HG03432 (cell line): Measurements from ENCODE around the gene ZFX.
"Not testable (repeated sequence)": the region's sequence is repeated elsewhere in the genome, so short reads cannot be mapped to it uniquely, and the experiment has no call there.

Source experiments
- ATAC-seq: cut with Tn5 transposase; IDR thresholded peaks from one replicate; pipeline ENCODE4 v1.9.1; 2021; ENCODE audit warnings: mild to moderate bottlenecking, moderate library complexity; ENCODE audit not compliant: unreplicated experiment

ZFX gene

GRCh38 chrX:24150898-24151297 lies 1.4 kb downstream of the ZFX start:
- ATAC-seq, result no peak

DNA sequence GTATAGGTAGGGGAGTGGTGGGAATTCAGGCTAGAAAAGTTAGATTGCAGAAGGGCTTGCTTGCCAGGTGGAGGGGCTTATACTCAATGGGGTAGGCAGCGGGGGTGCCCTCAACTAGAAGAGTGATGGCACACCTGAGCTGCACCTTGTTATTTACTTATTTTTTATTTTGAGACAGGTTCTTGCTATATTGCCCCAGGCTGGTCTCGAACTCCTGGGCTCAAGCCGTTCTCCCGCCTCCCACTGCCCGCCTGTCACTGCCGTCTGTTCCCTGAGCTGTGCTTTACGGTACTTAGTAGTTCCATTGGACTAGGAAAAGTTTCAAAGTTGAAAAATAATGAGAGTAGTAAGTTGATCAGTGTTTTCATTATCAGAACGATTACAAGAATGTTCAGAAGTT lies 2.0 kb downstream of the ZFX start:
- ATAC-seq, result no peak

DNA sequence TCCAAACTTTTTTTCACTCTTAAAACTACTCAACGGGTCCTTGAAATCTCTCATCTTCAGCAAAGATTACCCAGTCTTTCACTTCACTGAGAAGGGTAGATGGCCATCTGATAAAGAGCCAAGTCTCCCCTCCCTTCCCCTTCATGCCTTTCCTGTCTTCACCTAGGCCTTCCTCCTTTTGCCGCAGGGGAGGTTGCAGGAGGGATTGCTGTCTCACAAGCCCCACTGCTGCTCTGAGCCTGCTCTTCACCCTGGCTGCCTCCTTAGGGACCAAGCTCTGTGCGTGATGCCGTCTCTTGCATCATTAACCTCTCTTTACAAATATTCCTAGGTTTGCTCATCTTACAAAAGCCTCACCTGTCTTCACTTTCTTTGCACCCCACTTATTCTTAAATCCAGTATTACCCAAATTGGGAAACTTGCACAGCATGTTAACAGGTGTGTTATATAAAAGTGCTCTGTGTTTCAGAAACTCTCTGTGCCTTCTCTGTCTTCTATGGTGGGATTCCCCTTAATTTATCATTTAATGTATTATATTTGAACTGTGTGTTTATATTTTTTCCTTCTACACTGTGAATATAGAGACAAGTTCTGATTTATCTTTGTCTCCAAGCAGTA lies 3.8 kb downstream of the ZFX start:
- ATAC-seq, result no peak

- no peak for ATAC-seq
These were observed 4.3 kb downstream of the ZFX start for GRCh38 chrX:24153796-24154189.

DNA sequence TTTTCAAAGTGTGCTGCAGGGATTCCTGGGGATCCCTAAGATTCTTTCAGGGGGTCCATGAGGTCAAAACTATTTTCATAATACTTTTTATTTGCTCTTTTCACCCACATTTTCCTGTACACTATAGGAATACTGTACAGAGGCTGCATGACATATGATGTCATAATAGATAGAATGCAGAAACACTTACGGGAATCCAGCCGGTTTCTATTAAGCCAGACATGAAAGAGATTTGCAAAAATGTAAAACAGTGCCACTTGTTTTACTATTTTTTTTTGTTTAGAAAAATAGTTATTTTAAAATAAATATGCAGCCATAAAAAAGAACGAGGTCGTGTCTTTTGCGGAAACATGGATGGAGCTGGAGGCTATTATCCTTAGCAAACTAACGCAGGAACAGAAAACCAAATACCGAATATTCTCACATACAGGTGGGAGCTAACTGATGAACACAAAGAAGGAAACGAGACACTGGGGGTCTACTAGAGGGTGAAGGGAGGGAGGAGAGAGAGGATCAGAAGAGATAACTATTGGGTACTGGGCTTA lies 5.0 kb downstream of the ZFX start:
- ATAC-seq, result no peak

DNA sequence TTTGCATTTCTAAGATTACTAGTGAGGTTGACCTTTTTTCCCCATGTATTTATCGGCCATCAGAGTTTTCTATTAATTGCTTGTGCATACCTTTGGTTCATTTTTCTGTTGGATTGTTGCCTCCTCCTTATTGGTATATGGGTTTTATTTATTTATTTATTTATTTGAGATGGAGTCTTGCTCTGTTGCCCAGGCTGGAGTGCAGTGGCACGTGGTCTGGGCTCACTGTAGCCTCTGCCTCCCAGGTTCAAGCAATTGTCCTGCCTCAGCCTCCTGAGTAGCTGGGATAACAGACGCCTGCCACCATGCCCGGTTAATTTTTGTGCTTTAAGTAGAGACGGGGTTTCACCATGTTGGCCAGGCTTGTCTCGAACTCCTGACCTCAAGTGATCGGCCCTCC lies 6.2 kb downstream of the ZFX start:
- ATAC-seq, result not testable (repeated sequence)

DNA sequence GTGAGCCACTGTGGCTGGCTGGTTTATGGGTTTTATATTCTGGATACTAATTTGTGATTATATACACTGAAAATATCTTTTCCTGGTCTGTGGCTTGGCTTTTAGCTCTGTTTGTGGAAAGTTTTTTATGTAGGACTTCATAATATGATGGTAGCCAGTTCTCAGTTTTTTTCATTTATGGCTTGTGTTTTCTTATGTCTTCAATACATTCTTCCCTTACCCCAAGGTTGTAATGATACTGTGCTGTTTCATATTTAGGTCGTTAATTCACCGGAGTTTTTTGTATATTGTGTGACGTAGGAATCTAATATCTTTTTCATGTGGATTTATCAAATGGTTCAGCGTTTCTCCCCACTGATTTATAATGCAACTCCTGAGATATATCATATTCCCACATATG lies 6.6 kb downstream of the ZFX start:
- no peak for ATAC-seq

DNA sequence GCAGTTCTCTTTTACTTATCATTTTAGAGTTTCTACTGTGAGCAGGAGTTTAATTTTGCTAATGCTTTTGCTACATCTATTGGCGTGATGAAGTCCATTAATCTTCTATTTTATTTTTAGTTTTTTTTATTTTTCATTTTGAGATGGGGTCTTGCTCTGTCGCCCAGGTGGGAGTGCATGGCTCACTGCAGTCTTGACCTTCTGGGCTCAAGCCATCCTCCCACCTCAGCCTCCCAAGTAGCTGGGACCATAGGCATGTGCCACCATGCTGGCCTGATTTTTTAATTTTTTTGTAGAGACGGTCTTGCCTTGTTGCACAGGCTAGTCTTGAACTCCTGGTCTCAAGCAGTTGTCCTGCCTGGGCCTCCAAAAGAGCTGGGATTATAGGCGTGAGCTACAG lies 9.4 kb downstream of the ZFX start:
- no peak for ATAC-seq

DNA sequence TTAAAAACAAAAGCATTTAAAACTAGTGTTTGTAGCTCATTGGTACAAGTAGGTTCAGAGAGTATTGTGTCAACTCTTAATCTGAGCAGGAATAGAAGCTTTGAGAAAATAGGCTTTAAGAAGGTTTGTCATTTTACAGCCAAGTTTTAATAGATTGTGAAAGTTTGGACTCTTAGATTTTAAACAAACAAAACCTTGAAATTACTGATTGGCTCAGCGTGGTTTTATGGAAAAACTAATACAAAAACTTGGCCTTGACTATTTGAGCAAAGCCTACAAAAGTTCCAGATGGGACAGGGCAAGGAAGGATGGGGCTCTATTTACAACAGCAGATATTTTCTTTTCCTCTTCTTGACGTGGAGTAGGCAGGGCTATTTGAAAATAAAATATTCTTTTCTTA lies 16.5 kb downstream of the ZFX start:
- no peak for ATAC-seq

DNA sequence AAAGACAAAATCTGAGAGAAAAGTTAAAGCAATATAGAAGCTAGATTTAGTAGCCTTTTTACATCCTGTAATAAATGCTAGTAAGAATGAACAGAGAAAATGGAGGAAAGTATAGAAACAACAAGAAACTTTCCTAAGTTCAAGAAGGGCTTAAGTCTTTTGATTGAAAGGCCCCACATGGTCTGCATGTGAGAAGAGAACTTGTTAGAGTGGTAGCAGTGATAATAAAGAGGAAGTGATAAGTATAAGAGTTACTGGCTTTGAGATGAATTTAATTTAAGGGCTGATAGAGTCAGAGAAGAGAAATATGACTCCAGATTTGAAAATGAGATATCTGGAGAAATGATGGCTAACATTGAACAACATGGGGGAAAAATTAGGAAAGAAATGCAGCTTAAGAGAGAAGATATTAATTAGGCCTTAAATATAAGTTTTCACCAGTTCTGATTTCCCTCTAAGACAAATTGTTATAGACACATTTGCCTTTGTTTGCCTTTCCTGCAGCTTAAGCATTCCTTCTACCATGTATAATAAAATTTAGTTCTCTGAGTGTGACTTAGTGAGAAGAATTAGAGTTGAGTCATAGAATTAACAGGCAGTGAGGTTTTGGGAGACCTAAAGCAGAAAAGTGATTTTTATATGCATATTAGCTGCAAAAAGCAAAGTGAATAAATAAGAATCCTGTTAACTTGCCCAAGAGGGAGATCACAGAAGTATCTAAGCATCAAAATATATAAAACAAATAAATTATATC lies 18.4 kb downstream of the ZFX start:
- no peak for ATAC-seq

GRCh38 chrX:24168807-24169206 lies 19.3 kb downstream of the ZFX start:
- peak; percentile 85 for ATAC-seq

DNA sequence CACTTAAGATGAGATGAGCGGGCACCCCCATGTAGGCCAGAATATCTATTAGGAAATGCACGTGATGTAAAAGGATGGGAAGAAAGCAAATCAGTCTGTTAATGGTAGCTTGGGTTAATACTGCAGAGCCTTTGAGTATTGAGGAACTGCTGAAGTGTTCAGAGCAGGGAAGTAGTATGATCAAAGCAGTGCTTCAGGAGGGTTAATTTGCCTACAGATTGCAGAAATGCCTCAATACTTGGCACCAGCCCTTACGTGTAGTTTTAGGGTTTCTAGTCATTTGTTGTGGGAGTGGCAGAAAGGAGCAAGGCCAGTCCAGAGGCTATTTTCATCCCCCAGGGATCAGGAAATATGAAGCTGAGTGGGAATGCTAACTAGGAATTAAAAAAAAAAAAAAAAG lies 19.7 kb downstream of the ZFX start:
- ATAC-seq, result peak; percentile 79

DNA sequence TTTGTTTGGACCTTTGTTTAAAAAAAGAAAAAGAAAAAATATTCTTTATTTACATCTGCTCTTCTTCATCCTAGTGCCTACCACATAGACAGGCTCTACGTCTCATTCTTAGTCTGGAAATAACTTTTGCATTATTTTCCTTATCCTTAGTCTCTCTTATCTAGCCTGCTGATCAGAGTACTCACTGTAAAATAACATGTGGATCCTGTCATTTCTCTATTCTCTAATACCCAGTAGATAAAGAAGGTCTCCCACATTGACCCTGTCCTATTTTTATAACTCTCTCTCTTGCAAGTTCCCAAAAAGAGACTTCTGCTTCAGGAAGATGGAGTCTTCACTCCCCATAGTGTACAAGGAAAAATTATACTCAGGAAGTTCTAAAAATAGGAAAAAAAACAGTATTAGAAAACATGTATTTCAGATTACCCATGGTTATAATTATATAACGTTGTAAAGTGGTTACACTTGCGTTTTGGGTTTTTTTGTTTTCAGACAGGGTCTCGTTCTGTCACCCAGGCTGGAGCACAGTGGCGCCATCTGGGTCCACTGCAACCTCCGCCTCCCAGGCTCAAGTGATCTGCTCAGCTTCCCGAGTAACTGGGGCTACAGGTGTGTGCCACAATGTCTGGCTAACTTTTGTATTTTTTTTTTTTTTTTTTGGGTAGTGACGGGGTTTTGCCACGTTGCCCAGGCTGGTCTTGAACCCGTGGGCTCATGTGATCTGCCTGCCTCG lies 23.8 kb downstream of the ZFX start:
- no peak for ATAC-seq

DNA sequence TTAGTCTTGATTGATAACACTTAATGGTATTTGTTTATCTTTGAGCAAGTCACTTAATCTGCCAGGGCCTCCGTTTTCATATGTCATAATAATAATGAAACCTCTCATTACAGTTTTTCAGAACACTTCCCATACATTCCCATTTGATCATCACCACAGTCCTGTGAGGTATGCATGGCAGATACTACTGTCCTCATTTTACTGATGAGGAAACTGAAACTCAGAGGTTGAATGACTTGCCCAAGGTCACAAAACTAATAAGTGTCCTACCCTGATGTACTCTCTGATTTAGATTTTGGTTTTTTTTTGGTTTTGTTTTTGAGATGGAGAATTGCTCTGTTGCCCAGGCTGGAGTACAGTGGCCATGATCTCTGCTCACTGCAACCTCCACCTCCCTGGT lies 25.7 kb downstream of the ZFX start:
- ATAC-seq, result no peak

GRCh38 chrX:24178441-24178840 lies 28.9 kb downstream of the ZFX start:
- no peak for ATAC-seq

DNA sequence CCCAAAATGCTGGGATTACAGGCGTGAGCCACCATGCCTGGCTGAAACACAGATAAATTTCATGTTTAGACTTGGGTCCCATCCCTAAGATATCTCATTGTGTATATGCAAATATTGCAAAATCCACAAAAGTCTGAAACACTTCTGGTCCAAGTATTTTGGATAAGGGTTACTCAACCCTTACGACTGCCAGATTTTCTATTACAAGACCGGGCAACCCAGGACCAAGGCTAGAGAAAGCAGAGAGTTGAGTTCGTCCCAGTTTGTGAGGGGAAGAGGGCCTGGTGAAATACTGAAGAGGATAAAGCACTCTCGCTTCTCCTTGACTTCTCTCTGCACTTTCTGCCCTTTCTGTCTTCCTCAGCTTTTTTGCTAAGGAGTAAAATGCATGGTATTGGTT lies 34.5 kb downstream of the ZFX start:
- ATAC-seq, result no peak

- ATAC-seq, result no peak
These were observed 37.0 kb downstream of the ZFX start for GRCh38 chrX:24186483-24186882.

- no peak for ATAC-seq
These were observed 37.5 kb downstream of the ZFX start for GRCh38 chrX:24186986-24187385.

DNA sequence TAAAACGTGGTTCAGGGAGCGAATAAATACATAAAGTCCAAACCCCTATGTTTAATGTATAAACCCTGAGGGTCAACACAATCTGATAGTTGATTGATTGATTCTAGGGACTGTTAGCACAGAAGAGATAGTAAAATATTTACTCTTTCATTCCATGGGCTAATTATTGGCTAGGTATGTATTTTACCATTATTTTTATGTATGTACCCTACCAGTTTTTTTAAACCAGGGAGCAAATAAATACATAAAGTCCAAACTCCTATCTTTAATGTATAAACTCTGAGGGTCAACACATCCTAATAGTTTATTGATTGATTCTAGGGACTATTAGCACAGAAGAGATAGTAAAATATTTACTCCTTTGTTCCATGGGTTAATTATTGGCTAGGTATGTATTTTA lies 40.0 kb downstream of the ZFX start:
- ATAC-seq, result no peak

GRCh38 chrX:24190500-24191156 lies 41.1 kb downstream of the ZFX start:
- ATAC-seq, result no peak

DNA sequence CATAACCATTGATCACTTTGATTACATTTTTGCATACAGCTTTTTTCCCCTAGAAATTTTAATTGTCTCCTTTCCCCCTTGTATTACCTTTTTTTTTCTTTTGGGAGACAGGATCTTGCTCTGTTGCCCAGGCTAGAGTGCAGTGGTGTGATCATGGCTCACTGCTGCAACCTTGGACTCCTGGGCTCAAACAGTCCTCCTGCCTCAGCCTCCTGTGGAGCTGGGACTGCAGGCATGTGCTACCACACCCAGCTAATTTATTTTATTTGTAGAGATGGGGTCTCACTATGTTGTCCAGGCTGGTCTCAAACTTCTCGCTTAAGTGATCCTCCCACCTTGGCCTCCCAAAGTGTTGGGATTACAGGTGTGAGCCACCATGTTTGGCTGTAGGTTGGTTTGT lies 47.0 kb downstream of the ZFX start:
- no peak for ATAC-seq
